Motor neuron (in vitro differentiated cells): ENCODE measurements around the gene KCTD11. TPM values are rescaled to one million over a fixed set of nuclear protein-coding genes. Genes with fewer than 3 reads are reported as not detected.

ENCODE experiments used
- ATAC-seq, 8 experiments: fragments of 200-7000 bp; cut with Tn5 transposase; replicated peaks in 6 of 8; 2 replicates each; pipeline ENCODE4 v1.8.0; 2021; ENCODE audit warnings: mild to moderate bottlenecking in 8 of 8, moderate library complexity in 8 of 8
- H3K27ac ChIP-seq, 2 donors: fragments of 250-450 bp; sonication (Bioruptor Pico); 2 replicates each; pipeline ENCODE4 v1.9.0; 2021; ENCODE audit warnings: antibody characterized with exemption in 2 of 2, mild to moderate bottlenecking in 2 of 2, moderate library complexity in 1 of 2
- H3K4me1 ChIP-seq, 2 donors: fragments of 250-450 bp; sonication (Bioruptor Pico); replicated peaks in 1 of 2; 2 replicates each; pipeline ENCODE4 v1.6.1; 2021; ENCODE audit warnings: antibody characterized with exemption in 2 of 2, mild to moderate bottlenecking in 2 of 2, moderate library complexity in 1 of 2
- H3K4me3 ChIP-seq, 5 donors: fragments of 250-450 bp; sonication (Bioruptor Pico); 2 replicates each; pipeline ENCODE4 v1.9.0; 2021; ENCODE audit warnings: antibody characterized with exemption in 5 of 5, mild to moderate bottlenecking in 5 of 5, moderate library complexity in 4 of 5
- WGBS, 10 experiments: fragments of 450-650 bp; shearing (Covaris generic); methylation state at CpG; one replicate each; pipeline ENCODE4 v1.0.0; 2022; 5-methylcytosine and 5-hydroxymethylcytosine counted together
- in situ Hi-C, 9 experiments: fragments of 400-800 bp; cut with MboI; loops; one replicate each; pipeline ENCODE4 v1.15.0; 2021; ENCODE audit warnings: low sequenced_read_pairs in 9 of 9, low pct_unique_long_range_greater_than_20kb in 2 of 9; ENCODE audit not compliant: unreplicated experiment in 9 of 9
- total RNA-seq, 8 experiments: library from RNA; unstranded; fragments of 300-600 nt; gene quantifications; 2 replicates each; pipeline versions ENCODE4 v1.2.3 to v1.2.4, GENCODE V29; 2022

KCTD11 gene
- total RNA-seq: 10 to 100 TPM in 1 of 8 experiments, 1 to 10 TPM in 7; 4.0 to 14.5 (median 6.1) TPM

- Histone ChIP-seq H3K27ac (peak within 1 kb of the TSS; percentile 89 to 94), H3K4me1 (peaks cover 36 to 52% of the 10 kb centered on the region in 2 donors), H3K4me3 (peak within 1 kb of the TSS; percentile 59 to 78 (median 74))
- peak; percentile 45 to 66 (median 59) for ATAC-seq
- in situ Hi-C loops: no loop called here
- WGBS, 10 experiments: 2 to 3% methylated on average over 5 to 18 of the region's 91 CpGs; no CpG with 5 or more reads in 8 of the 10 experiments
Observed at GRCh38 chr17:7351665-7352502, at the start of gene KCTD11. Gene KCTD11 (plus strand): TSS chr17:7352162.

- ATAC-seq: no peak
- peaks cover 6 to 7% of the 10 kb centered on the region in 2 donors for H3K4me1 ChIP-seq
- in situ Hi-C loops: no loop called here
- no peak overlapping the region for H3K4me3 ChIP-seq
- 53 to 100% (median 73%) methylated on average over 1 to 6 of the region's 7 CpGs; no CpG with 5 or more reads in 2 of the 10 experiments for WGBS, 10 experiments
- H3K27ac ChIP-seq: no peak overlapping the region
Observed at GRCh38 chr17:7304179-7304578, 47.8 kb upstream of the KCTD11 start.

GRCh38 chr17:7306911-7307685, 44.9 kb upstream of the KCTD11 start, which contains the start of gene EIF5A:
Gene EIF5A (plus strand): TSS chr17:7307628. CDS start chr17:7309636, 2,008 bp downstream.
- Histone ChIP-seq H3K4me1 (peaks cover 9 to 12% of the 10 kb centered on the region in 2 donors), H3K27ac (peak within 1 kb of the TSS; percentile 96 to 97), H3K4me3 (peak within 1 kb of the TSS; percentile 75 to 90 (median 83))
- 0 to 2% (median 0%) methylated on average over 2 to 21 of the region's 64 CpGs; no CpG with 5 or more reads in 2 of the 10 experiments for WGBS, 10 experiments
- in situ Hi-C loops: no loop called here
- peak; percentile 66 to 88 (median 84) for ATAC-seq

GRCh38 chr17:7307686-7308624, 44.0 kb upstream of the KCTD11 start:
- peaks cover 9 to 12% of the 10 kb centered on the region in 2 donors for H3K4me1 ChIP-seq
- H3K27ac ChIP-seq: peak overlapping the region; percentile 96 to 97
- in situ Hi-C loops: no loop called here
- WGBS, 10 experiments: 0% methylated on average over 1 to 3 of the region's 104 CpGs; no CpG with 5 or more reads in 7 of the 10 experiments
- ATAC-seq: peak; percentile 6 to 15 (median 11)
- H3K4me3 ChIP-seq: peak overlapping the region; percentile 75 to 90 (median 83)

- H3K4me1 ChIP-seq: peaks cover 11 to 14% of the 10 kb centered on the region in 2 donors
- peak in 3 of 8 experiments; percentile 12 to 19 (median 12) for ATAC-seq
- peak overlapping the region; percentile 96 to 97 for H3K27ac ChIP-seq
- 0 to 4% (median 0%) methylated on average over 1 to 4 of the region's 14 CpGs; no CpG with 5 or more reads in 3 of the 10 experiments for WGBS, 10 experiments
- H3K4me3 ChIP-seq: peak overlapping the region; percentile 75 to 90 (median 83)
- in situ Hi-C loops: no loop called here
Observed at GRCh38 chr17:7308625-7309433, 43.1 kb upstream of the KCTD11 start.

- 80 to 100% (median 95%) methylated on average over 1 to 9 of the region's 12 CpGs; no CpG with 5 or more reads in 1 of the 10 experiments for whole genome bisulfite sequencing, 10 experiments
- ATAC-seq: no peak
- in situ Hi-C loops: no loop called here
- H3K4me1 ChIP-seq: peaks cover 17 to 22% of the 10 kb centered on the region in 2 donors
- peak overlapping the region in 1 of 5 donors; percentile 83 for H3K4me3 ChIP-seq
- H3K27ac ChIP-seq: no peak overlapping the region
Observed at GRCh38 chr17:7309628-7310027, 42.3 kb upstream of the KCTD11 start.

GRCh38 chr17:7311110-7311705, 40.8 kb upstream of the KCTD11 start:
- in situ Hi-C loops: no loop called here
- H3K4me1 ChIP-seq: peaks cover 22 to 24% of the 10 kb centered on the region in 2 donors
- ATAC-seq: no peak
- no peak overlapping the region for H3K27ac ChIP-seq
- H3K4me3 ChIP-seq: no peak overlapping the region
- 60 to 100% (median 86%) methylated on average over 1 to 5 of the region's 7 CpGs; no CpG with 5 or more reads in 4 of the 10 experiments for WGBS, 10 experiments

- 67 to 100% (median 93%) methylated on average over 1 to 3 of the region's 7 CpGs; no CpG with 5 or more reads in 3 of the 10 experiments for WGBS, 10 experiments
- no peak for ATAC-seq
- in situ Hi-C loops: no loop called here
- peaks cover 22% of the 10 kb centered on the region in 2 donors for H3K4me1 ChIP-seq
- no peak overlapping the region for H3K27ac ChIP-seq
- no peak overlapping the region for H3K4me3 ChIP-seq
Observed at GRCh38 chr17:7312432-7313087, 39.4 kb upstream of the KCTD11 start.

GRCh38 chr17:7313088-7313889, 38.7 kb upstream of the KCTD11 start:
- Histone ChIP-seq H3K4me3 (peak overlapping the region in 1 of 5 donors; percentile 89), H3K4me1 (peaks cover 22% of the 10 kb centered on the region in 2 donors), H3K27ac (no peak overlapping the region)
- WGBS, 10 experiments: 60 to 100% (median 90%) methylated on average over 1 to 3 of the region's 7 CpGs; no CpG with 5 or more reads in 5 of the 10 experiments
- peak in 2 of 8 experiments; percentile 0 to 2 for ATAC-seq
- in situ Hi-C loops: no loop called here
